OCI-LY3 (cell line): ENCODE measurements around the gene NIPAL1.

Experiments
- CTCF ChIP-seq: fragments of 200-600, 300-600 bp; sonication (generic); IDR thresholded peaks from 2 replicates; pipeline ENCODE4 v1.5.1; 2014; ENCODE audit warnings: antibody characterized with exemption, low read length, low read depth
- EZH2phosphoT487 ChIP-seq: fragments of 200-600 bp; shearing (Covaris generic); IDR thresholded peaks from 2 replicates; pipeline ENCODE4 v1.6.1; 2018; ENCODE audit warnings: antibody characterized with exemption, mixed run types, low read depth

- no peak for TF ChIP-seq CTCF
- TF ChIP-seq EZH2phosphoT487 = no peak
These were observed 10.8 kb upstream of the NIPAL1 start for GRCh38 chr4:48005781-48006180.
